Inflammatory macrophage (primary cell): ENCODE measurements around the gene IQSEC1.

Experiments used
- DNase-seq, 2 donors: peaks; one replicate each; pipeline ENCODE4 v3.0.0-alpha.2; 2020 to 2022

Gene IQSEC1

DNA sequence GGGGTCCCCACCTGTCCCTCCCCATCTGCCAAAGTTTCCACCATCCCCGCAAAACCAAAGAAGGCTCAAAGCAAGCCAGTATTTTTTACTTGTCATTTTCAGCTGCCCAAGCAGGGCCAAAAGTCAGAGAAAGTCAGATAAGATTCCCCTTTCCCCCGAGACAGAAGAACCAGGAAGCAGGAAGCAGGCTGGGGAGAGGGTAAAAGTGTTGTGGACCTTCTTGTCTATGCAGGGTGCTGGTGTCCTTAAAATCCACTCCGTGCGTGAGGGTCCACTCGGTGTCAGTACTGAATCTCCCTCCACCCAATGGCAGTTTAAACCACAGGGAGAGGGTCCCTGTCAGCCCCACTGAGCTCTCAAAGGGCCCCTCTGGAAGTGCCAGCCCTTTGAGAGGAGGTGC lies 211.6 kb downstream of the IQSEC1 start:
- DNase-seq = no peak

- peak in 1 of 2 donors; percentile 22 for DNase-seq
Observed at GRCh38 chr3:12859840-12860239, 213.4 kb downstream of the IQSEC1 start.

DNA sequence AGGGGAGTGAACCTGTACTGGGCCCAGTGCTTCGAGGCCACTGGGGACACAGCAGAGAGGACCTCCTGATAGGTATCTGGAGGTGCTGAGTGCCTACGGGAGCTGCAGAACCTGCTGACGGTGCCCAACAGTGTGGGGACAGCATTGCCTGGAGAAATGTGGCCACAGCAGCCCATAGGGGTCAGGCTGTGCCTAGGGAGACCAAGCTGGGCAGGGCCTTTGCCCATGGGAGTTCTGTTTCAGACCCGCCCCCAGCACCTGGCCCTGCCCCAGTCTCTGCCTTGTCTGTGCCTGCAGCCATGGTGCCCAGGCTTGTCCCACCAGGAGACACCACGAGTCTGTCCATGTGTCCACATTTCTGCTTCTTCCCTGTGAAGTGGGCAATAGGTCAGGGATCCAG lies 216.6 kb downstream of the IQSEC1 start:
- no peak for DNase-seq

- DNase-seq = no peak
Observed at GRCh38 chr3:12854565-12854964, 218.7 kb downstream of the IQSEC1 start.

DNA sequence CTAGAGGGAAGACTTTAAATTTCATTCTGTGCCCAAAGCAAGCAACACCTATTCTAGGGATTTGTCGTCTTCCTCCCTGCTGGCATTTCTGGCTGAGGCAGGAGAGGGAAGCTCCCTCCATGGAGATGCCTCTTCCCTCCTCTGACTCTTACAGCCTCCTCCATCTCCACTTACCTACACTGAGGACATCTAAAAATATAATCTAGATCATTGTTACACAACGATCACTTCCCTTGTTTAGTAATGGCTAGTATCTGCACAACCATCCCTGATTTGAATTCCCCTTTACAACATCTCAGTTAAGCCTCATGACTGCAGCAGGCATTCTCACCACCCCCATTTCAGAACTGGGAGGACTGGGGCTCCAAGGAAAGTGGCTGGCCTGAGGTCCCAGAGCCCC lies 219.4 kb downstream of the IQSEC1 start:
- DNase-seq = peak; percentile 42 to 47

DNA sequence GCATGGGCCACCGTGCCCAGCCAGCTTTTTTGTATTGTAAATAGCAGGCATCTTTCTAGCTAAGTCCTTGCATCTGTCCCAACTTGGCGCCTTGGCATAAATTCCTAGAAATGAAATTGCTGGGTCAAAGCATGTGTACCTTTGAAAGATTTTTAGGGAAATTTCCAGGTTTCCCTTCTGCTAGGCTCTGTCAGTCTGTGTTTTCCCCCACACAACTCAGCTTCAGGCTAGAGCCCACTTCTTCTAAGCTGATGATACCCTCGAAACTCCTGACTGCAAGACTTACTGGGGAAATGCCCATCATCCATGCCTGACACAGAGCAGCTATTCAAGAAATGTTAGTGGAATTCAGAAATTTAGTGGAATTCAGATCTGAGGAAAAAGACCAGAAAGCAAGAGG lies 221.0 kb downstream of the IQSEC1 start:
- DNase-seq = no peak
